Prostate gland (tissue), 2 donors: ENCODE measurements around the gene ILKAP.

Experiments
- POLR2AphosphoS5 ChIP-seq: sonication (generic); formaldehyde crosslinking; IDR thresholded peaks from one replicate; pipeline ENCODE4 v1.6.1; 2017; ENCODE audit warnings: antibody characterized with exemption
- TF ChIP-seq, protein P1 (sequence below), 4 experiments: fragments of 200-600 bp in 2 of 4; fragments of 450-650 bp in 2 of 4; sonication (generic) in 2 of 4; IDR thresholded peaks; 1 replicate in 3 of 4; 2 replicates in 1 of 4; pipeline ENCODE4 v1.5.1; 2016 to 2019; ENCODE audit warnings: antibody characterized with exemption in 4 of 4, mild to moderate bottlenecking in 2 of 4, moderate library complexity in 2 of 4

DNA sequence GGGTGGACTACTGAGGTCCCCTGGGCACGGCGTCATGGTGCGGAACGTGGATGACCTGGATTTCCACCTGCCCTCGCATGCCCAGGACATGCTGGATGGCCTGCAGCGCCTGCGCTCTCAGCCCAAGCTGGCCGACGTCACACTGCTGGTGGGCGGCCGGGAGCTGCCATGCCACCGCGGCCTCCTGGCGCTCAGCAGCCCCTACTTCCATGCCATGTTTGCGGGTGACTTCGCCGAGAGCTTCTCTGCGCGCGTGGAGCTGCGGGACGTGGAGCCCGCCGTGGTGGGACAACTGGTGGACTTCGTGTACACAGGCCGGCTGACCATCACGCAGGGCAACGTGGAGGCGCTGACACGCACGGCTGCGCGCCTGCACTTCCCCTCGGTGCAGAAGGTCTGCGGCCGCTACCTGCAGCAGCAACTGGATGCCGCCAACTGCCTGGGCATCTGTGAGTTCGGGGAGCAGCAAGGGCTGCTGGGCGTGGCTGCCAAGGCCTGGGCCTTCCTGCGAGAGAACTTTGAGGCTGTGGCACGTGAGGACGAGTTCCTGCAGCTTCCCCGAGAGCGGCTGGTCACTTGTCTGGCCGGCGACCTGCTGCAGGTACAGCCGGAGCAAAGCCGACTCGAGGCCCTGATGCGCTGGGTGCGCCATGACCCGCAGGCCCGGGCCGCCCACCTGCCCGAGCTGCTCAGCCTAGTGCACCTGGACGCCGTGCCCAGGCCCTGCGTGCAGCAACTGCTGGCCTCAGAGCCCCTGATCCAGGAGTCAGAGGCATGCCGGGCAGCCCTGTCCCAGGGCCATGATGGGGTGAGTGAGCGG lies 62.6 kb downstream of the ILKAP start:
- TF ChIP-seq, protein P1, sequence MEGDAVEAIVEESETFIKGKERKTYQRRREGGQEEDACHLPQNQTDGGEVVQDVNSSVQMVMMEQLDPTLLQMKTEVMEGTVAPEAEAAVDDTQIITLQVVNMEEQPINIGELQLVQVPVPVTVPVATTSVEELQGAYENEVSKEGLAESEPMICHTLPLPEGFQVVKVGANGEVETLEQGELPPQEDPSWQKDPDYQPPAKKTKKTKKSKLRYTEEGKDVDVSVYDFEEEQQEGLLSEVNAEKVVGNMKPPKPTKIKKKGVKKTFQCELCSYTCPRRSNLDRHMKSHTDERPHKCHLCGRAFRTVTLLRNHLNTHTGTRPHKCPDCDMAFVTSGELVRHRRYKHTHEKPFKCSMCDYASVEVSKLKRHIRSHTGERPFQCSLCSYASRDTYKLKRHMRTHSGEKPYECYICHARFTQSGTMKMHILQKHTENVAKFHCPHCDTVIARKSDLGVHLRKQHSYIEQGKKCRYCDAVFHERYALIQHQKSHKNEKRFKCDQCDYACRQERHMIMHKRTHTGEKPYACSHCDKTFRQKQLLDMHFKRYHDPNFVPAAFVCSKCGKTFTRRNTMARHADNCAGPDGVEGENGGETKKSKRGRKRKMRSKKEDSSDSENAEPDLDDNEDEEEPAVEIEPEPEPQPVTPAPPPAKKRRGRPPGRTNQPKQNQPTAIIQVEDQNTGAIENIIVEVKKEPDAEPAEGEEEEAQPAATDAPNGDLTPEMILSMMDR (IDR thresholded peaks at IDR 0.05), result no peak
- TF ChIP-seq POLR2AphosphoS5, result no peak
